Sciatic nerve (tissue), 1 donor: ENCODE results near the gene JAG2. TPM values are rescaled to one million over a fixed set of nuclear protein-coding genes. Genes with fewer than 3 reads are reported as not detected.

Experiments
- microRNA-seq: library from miRNA; unstranded; fragments of <30 nt; microRNA quantifications from one replicate; pipeline ENCODE4 v1.2.0, GENCODE V29; 2020
- total RNA-seq: library from RNA; stranded (reverse); fragmentation: NEBNext Ultra II Directional; extraction: Animal tissue kit (Norgen Biotek cat#: 25700); gene quantifications from one replicate; pipeline ENCODE4 v1.2.1, GENCODE V29; 2021
- donor health status: DM: no; HTN: no; CAD: no.

Gene JAG2
- total RNA-seq, 1 donor from 2014 or later: 24.9 TPM

Small RNAs within 50 kb of the gene (microRNA-seq; reads per million reads assigned to microRNA genes)
- not detected for gene MIR6765

Other genes starting within 250 kb of the JAG2 start
- 7.0 TPM for gene PLD4, start 243.9 kb downstream of the JAG2 start, total RNA-seq
- 77.7 TPM for gene AHNAK2, start 190.4 kb downstream of the JAG2 start, total RNA-seq
- gene CLBA1, start 183.0 kb downstream of the JAG2 start, total RNA-seq: 6.1 TPM
- gene CDCA4, start 147.7 kb downstream of the JAG2 start, total RNA-seq: 5.5 TPM
- gene GPR132, start 103.3 kb downstream of the JAG2 start, total RNA-seq: 3.2 TPM
- 21.7 TPM for gene NUDT14, start 12.5 kb upstream of the JAG2 start, total RNA-seq
- 34.7 TPM for gene BTBD6, start 79.8 kb upstream of the JAG2 start, total RNA-seq
- 48.4 TPM for gene BRF1, start 132.2 kb upstream of the JAG2 start, total RNA-seq
- gene PACS2, start 146.0 kb upstream of the JAG2 start, total RNA-seq: 152 TPM
- gene TEX22, start 229.8 kb upstream of the JAG2 start, total RNA-seq: 6.0 TPM